Ectodermal cell (in vitro differentiated cells): ENCODE results near the gene SLC17A1.

Experiments used
- H3K27ac ChIP-seq: 2 replicates; pipeline ENCODE4 v1.7.0; 2013; ENCODE audit warnings: mild to moderate bottlenecking, low read depth, low read length; ENCODE audit not compliant: insufficient read depth, poor library complexity, severe bottlenecking
- H3K27me3 ChIP-seq: 2 replicates; pipeline ENCODE4 v1.7.0; 2013; ENCODE audit warnings: mild to moderate bottlenecking, low read length; ENCODE audit not compliant: insufficient read depth, control insufficient read depth, poor library complexity, severe bottlenecking
- H3K36me3 ChIP-seq: one replicate; pipeline ENCODE4 v1.7.0; 2013; ENCODE audit warnings: low read length; ENCODE audit not compliant: control insufficient read depth, insufficient read depth
- H3K4me1 ChIP-seq: one replicate; pipeline ENCODE4 v1.7.0; 2013; ENCODE audit warnings: low read length; ENCODE audit not compliant: control insufficient read depth, insufficient read depth
- H3K4me3 ChIP-seq: 2 replicates; pipeline ENCODE4 v1.7.0; 2013; ENCODE audit warnings: low read depth, low read length, control low read depth; ENCODE audit not compliant: insufficient read depth
- H3K9me3 ChIP-seq: 2 replicates; pipeline ENCODE4 v1.7.0; 2013; ENCODE audit warnings: mild to moderate bottlenecking, low read length, moderate library complexity; ENCODE audit not compliant: control insufficient read depth
- WGBS, 2 experiments: methylation state at CpG; one replicate each; pipeline ENCODE4 v1.1.7; 2013; ENCODE audit warnings: missing lambda C conversion rate in 2 of 2; 5-methylcytosine and 5-hydroxymethylcytosine counted together

Gene SLC17A1

DNA sequence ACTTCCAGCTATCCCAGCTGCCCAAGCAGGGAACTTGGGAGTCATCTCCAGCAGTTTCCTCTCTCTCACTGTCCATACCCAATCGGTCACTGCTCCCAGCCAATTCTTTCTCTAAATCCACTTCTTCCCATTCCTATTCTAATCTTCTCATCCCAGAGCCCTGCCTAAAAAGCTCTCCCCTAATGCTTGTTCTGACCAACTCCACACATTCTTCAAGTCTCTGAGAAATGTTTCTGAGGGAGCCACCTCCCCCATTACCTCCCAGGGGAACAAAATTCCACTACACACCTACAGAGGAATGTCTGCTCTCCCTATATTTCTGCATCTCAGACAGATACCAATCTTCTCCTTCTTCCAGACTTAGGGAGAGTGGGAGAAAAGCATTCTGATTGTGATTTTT, 63.3 kb downstream of the SLC17A1 start:
- Histone ChIP-seq H3K4me3 (no peak overlapping the region), H3K27ac (no peak overlapping the region), H3K36me3 (no peaks in the 10 kb centered on the region), H3K9me3 (no peaks in the 10 kb centered on the region), H3K4me1 (no peaks in the 10 kb centered on the region), H3K27me3 (no peaks in the 10 kb centered on the region)
- 91 to 94% methylated on average over 1 of the region's 1 CpG for WGBS, 2 experiments

DNA sequence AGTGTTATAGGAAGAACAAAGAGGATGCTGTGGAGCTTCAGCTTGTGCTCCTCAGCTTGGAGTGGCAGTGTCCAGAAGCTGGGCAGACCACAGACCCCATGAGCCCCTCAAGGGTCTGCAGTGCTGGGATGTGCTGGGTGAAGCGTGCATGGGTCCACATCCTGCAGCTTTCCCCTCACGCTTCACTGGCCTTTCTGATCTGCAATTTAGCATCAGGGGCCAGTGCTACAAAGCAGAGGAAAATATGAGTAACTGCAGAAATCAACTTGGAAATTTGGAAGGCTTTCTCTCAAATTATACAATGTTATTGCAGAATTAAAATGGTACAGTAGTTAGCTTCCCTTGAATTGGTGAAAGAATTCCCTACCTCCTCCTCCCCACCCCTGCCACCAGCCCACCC, 67.2 kb downstream of the SLC17A1 start:
- Histone ChIP-seq H3K4me1 (no peaks in the 10 kb centered on the region), H3K9me3 (no peaks in the 10 kb centered on the region), H3K36me3 (no peaks in the 10 kb centered on the region), H3K27me3 (no peaks in the 10 kb centered on the region), H3K27ac (no peak overlapping the region), H3K4me3 (no peak overlapping the region)
- 93 to 96% methylated on average over 2 of the region's 2 CpGs for WGBS, 2 experiments

DNA sequence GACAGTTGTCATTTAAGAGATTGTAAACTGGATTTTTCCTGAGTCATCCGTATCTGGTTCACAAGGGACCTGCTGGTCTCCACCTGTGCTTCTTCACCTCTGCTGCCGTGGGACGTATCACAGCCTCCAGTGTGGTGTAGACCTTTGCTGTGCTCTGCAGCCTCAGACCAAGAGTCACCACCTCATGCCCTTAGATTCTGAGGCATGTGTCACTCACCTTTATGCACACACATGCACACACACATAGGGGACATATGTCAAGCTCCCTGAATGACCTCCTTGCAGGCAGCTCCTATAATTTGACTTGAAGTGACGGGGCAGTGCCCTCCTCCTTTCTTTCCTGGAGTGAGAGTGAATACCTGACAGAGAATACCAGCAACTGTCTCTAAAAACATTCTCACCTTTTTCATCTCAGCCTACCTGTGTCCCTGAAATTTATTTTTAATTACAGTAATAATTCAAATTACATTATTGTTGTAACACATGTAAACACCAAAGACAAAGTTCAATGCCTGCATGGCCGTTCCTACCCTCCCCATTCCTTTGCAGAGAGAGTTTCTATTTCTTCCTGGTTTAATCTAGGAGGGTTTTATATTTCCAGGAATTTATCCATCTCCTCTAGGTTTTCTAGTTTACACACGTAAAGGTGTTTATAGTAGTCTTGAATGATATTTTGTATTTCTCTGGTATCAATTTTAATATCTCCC, 73.8 kb downstream of the SLC17A1 start:
- WGBS, 2 experiments, result 89% methylated on average over 4 to 6 of the region's 6 CpGs
- no peaks in the 10 kb centered on the region for H3K36me3 ChIP-seq
- H3K27me3 ChIP-seq, result no peaks in the 10 kb centered on the region

DNA sequence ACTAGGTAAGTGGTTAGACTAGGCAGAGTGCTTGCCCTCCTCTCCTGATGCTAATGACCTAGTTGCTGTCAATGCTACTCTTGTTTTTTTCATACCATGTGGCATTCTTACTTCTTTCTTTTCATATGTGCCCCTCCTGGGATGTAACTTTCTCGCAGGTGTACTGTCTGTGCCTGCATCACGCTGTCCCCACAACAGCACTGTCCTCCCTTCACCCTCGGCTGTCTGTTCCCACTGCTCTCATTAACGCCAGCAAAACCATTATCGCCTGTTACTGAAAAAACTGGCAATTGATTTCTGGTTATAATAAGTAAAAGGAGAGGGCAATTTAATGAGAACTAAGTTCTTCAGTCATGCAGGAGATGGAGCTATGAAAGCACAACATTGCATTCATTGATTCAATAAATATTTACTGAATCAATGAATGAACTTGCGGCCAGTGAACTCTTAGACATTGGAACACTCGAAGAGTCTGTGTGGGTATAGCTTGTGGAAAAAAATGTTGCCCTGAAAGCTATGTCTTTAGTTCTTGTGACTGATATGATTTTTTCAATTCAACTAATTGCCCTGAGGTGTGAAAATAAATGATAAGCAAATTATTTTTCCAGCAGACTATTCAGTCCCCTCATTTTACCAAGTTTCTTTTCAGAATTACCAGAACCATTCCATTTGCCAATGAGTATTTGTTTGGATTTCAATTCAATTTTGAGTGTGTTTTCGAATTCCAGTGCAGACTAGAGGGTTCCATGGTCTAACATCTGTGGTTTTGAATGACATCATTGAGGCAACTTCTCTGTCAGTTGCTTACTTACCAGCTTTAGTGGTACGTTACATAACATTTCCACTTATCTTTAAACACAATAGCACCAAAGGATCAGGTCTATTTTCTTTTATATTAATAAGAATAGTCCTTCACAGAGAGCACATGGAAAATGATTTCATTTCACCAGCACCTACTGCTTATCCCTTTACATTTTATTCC, 75.2 kb downstream of the SLC17A1 start:
- Histone ChIP-seq H3K4me1 (no peaks in the 10 kb centered on the region), H3K27me3 (no peaks in the 10 kb centered on the region), H3K4me3 (no peak overlapping the region), H3K27ac (no peak overlapping the region), H3K9me3 (no peaks in the 10 kb centered on the region), H3K36me3 (no peaks in the 10 kb centered on the region)
- 93 to 95% methylated on average over 9 of the region's 9 CpGs for WGBS, 2 experiments

More for the DNA sequence above, 73.8 kb downstream of the SLC17A1 start:
- no peak overlapping the region for H3K27ac ChIP-seq
- no peak overlapping the region for H3K4me3 ChIP-seq
- no peaks in the 10 kb centered on the region for H3K9me3 ChIP-seq
- H3K4me1 ChIP-seq, result no peaks in the 10 kb centered on the region

DNA sequence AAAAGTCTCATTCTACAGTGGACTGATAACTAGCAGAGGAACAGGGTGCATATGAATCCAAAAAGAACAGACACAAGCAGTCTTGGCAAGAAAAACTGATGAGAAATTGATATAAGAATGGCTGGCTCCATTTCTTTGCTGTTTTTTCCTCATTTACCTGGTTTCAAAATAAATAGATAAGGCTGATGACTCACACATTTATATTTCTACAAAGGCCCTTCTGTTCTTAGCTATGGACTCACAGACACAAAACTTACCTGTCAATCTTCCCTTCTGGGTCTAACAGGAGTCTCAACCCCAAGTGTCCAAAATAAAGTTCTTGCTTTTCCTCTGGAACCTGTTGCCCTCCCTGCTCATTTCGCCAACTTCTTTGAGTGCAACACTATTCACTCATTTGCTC, 76.4 kb downstream of the SLC17A1 start:
- no peak overlapping the region for H3K4me3 ChIP-seq
- H3K36me3 ChIP-seq, result no peaks in the 10 kb centered on the region
- no peaks in the 10 kb centered on the region for H3K9me3 ChIP-seq
- 96% methylated on average over 1 of the region's 1 CpG for WGBS, 2 experiments
- H3K27ac ChIP-seq, result no peak overlapping the region
- H3K4me1 ChIP-seq, result no peaks in the 10 kb centered on the region
- H3K27me3 ChIP-seq, result no peaks in the 10 kb centered on the region

DNA sequence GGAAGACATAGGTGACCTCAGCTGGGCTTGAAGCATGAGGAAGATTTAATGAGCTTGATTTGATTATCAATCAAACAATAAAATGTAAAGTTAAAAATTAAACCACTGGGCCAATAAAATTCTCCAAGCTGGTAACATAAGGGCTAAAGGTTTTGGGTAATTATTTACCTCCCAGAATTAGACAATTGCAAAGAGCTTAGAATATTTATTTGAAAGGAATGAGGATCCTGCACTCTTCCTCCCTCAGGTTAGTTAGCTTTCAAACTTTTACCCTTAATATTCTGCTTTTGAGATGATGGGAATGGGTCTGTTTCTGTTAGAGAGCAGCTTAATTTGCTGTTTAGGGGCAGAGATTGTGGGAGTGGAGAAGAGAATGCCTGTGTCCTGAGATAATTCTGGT, 77.3 kb downstream of the SLC17A1 start, which contains the start of gene SLC17A4:
Gene SLC17A4 (plus strand): TSS at position 208 of the 400 bp plus-strand sequence. CDS start 7,221 bp downstream, outside the sequence.
- no peaks in the 10 kb centered on the region for H3K36me3 ChIP-seq
- no peaks in the 10 kb centered on the region for H3K4me1 ChIP-seq
- H3K27me3 ChIP-seq, result no peaks in the 10 kb centered on the region
- no peak within 1 kb of the TSS for H3K27ac ChIP-seq
- H3K4me3 ChIP-seq, result no peak within 1 kb of the TSS
- no peaks in the 10 kb centered on the region for H3K9me3 ChIP-seq

DNA sequence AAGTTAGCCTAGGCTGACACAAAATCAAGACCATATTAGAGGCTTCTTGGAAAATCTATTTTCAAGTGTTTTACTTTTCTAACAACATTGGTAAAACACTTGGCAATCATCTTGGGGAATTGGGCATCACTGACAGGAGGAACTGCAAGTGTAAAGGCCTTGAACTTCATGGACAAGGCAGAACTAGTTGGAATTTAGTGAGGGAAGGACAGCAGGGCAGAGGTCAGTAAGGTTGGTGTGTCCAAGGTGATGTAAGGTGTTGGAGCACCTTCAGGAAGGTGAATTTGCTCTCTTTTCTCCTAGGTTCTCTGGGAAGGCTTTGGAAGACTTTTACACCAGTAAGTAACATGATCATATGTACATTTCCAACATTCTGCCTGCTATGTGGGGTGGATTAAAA, 78.8 kb downstream of the SLC17A1 start:
- H3K27me3 ChIP-seq, result no peaks in the 10 kb centered on the region
- no peaks in the 10 kb centered on the region for H3K9me3 ChIP-seq
- H3K27ac ChIP-seq, result no peak overlapping the region
- no peak overlapping the region for H3K4me3 ChIP-seq
- no peaks in the 10 kb centered on the region for H3K36me3 ChIP-seq
- H3K4me1 ChIP-seq, result no peaks in the 10 kb centered on the region

DNA sequence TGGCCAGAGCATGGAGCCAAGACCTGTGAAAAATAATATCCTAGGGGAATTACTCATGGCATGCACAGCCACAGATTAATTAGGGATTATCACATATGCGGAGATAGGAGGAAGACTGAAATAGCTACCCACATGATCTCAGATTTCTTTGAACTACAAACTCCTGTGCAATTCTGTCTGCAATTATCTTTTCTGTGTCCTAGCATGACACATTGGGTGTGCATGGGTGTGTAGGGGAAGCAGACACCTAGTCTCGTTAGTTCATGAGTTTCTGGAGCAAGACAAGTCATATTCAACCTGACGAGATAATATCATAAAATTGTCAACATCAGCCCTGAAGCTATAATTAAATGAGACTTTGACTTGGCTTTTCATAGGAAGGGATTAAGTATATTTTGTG, 80.9 kb downstream of the SLC17A1 start:
- H3K9me3 ChIP-seq, result no peaks in the 10 kb centered on the region
- no peaks in the 10 kb centered on the region for H3K27me3 ChIP-seq
- H3K4me1 ChIP-seq, result no peaks in the 10 kb centered on the region
- no peak overlapping the region for H3K27ac ChIP-seq
- no peaks in the 10 kb centered on the region for H3K36me3 ChIP-seq
- WGBS, 2 experiments, result 67 to 100% methylated on average over 2 to 3 of the region's 3 CpGs
- no peak overlapping the region for H3K4me3 ChIP-seq

DNA sequence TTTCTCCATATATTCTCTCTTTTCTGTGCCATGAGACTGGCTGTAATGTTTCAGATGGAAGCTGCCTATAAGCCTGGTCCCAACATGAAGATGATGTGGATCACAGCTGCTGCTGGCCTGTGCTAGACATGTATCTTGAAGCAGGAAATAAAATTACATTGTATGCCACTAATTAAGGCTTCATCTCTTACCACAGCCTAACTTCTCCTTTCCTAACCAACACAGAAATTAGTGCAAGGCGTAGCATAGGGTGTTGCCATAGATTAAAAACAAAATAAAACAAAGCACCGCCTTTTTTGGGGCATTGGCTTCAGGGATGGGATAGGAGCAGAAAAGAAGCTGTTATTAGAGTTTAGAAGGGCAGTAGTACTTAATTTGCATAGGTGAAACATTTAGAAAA, 82.0 kb downstream of the SLC17A1 start:
- Histone ChIP-seq H3K4me3 (no peak overlapping the region), H3K27ac (no peak overlapping the region), H3K36me3 (no peaks in the 10 kb centered on the region), H3K27me3 (no peaks in the 10 kb centered on the region), H3K9me3 (no peaks in the 10 kb centered on the region), H3K4me1 (no peaks in the 10 kb centered on the region)
- 92 to 98% methylated on average over 1 to 2 of the region's 2 CpGs for WGBS, 2 experiments
